Inferior parietal cortex (tissue), 1 donor: ENCODE data around the gene CRTC3.
"Not testable (repeated sequence)": the region's sequence is repeated elsewhere in the genome, so short reads cannot be mapped to it uniquely, and the experiment has no call there.

Experiments
- DNase-seq: peaks from one replicate; pipeline ENCODE4 v3.0.0-alpha.2; 2016; ENCODE audit errors: extremely low spot score

CRTC3 gene

GRCh38 chr15:90520365-90520764 lies 9.4 kb upstream of the CRTC3 start:
- DNase-seq = no peak

DNA sequence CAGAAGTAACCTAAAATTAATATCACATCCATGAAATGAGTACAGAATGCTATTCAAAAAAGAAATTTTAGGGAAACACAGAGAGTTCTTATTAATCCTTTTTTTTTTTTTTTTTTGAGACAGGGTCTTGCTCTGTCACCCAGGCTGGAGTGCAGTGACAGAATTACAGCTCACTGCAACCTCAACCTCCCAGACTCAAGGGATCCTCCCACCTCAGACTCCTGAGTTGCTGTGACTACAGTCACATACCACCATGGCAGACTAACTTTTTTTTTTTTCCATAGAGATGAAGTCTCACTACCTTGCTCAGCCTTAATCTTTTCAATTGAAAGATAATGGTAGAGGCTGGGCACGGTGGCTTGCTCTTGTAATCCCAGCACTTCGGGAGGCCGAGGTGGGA lies 6.3 kb upstream of the CRTC3 start:
- no peak for DNase-seq

DNA sequence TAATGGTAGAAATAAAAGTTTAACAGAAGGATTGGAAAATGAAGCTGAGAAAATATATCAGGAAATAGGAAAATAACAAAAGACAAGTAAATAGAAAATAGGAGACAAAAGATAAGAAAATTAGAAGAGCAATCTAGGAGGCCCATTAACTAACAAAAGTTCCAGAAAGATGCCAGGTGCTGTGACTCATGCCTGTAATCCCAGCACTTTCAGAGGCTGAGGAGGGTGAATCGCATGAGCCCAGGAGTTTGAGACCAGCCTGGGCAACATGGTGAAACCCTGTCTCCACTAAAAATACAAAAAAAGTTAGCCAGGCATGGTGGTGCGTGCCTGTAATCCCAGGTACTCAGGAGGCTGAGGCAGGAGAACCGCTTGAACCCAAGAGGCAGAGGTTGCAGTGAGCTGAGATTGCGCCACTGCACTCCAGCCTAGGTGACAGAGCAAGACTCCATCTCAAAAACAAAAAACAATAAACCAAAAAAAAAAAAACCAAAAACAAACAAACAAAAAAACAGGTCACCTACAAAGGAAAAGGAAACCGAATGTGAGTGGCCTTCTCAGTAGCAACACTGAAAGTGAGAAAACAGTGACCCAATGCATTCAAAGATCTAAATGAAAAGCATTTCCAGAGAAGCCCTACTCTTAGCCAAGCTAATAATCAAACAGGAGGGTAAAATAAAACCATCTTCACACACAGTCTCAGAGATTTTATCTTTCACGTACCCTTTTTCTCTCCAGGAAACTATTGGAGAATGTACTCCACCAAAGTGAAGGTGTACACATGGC lies 5.5 kb upstream of the CRTC3 start:
- not testable (repeated sequence) for DNase-seq

- DNase-seq = no peak
Observed at GRCh38 chr15:90529011-90529370, 732 bp upstream of the CRTC3 start.

DNA sequence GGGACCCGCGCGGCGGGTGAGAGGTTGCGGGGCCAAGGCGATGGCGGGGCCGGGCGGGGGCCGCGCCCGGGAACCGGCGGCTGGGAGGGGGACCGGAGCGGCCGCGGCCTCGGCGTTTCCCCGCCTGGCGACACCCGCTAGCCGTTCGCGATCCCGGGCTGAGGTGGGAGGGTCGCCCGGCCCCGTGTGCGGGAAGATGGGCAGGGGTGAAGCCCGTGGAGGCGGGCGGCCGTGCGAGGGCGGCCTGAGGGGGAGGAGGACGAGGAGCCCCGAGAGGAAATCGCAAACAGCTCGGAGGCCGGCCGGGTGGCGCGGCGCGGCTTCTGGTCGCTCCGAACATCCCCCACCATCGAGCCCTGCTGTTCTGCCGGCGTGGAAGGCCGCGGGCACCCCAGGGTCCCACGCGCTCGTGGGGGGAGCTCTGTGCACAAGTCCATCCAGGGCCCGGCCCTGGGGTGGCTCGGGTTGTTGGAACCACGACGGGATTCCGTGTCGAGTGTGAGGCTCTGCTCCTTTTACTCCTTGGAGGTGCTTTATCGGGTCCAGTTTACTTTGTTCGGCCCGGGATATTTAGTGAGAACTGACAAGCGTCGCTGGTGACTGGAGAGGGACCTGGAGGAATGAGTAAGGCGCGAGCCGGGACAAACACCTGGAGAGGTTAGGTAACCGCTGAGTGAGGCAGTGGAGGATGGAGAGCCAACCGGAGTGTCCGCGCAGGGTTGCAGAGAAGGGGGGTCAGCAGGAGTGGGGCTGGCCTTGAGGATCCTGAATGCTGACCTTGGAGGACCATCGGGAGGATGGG lies 728 bp downstream of the CRTC3 start:
- no peak for DNase-seq

GRCh38 chr15:90531147-90531546 lies 1.4 kb downstream of the CRTC3 start:
- no peak for DNase-seq

DNA sequence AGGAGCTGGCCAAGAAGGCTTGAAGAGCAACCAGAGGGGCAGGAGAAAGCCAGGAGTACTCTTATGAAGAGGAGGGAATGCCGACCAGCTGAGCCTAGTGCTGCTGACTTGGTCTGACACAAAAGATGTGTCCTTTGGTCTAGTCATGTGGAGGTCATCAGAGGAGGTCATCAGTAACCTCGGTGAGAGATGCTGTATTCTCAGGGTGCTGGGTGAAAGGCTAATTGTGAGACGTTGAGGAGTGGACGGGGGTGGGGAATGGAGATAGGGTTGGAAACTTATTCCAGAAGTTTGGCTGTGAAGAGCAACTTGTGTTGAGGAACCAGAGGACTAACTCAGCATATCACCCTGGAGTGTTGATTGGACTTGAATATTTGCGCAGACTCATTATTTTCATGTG lies 5.5 kb downstream of the CRTC3 start:
- DNase-seq = no peak

DNA sequence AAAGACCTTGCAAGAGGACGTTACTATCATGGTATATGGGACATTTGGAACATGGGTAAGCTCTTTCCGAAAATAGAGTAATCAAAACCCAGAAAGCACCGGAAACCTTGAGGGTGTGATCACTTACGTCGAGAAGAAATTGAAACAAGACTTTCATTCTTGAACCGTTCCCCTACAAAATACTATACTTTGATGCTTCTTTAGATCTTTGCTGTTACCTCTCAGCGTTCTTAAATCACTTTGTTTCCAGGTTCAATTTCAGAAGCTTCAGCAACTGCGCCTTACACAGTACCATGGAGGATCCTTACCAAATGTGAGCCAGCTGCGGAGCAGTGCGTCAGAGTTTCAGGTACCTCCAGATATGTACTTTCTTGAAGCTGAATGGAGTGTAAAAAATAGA lies 10.1 kb downstream of the CRTC3 start:
- no peak for DNase-seq

DNA sequence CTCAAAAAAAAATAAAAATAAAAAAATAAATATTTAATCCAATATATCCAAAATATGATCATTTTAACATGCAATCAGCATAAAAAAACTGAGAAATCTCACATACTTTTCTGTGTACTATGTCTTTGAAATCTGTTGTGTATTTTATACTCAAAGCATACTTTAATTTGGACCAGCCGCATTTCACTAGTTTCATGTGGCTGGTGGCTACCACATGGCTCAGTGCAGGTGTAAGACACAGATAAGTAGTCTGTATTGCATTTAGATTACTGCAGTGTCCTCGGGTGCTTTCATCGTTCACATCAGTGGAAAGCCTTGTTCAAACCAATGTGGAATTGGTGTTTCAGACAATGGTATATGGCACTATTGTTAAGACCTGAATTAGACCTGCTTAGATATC lies 11.0 kb downstream of the CRTC3 start:
- no peak for DNase-seq

DNA sequence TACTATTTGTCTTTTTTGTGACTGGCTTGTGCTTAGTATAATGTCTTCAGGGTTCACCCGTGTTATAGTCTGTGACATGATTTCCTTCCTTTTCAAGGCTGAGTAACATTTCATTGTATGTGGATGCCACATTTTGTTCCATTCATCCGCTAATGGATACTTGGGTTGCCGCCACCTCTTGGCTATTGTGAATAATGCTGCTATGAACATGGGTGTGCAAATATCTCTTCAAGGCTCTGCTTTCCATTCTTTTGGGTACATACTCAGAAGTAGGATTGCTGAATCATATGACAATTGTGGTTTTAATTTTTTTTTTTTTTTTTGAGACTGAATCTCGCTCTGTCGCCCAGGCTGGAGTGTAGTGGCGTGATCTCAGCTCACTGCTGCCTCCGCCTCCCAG lies 15.4 kb downstream of the CRTC3 start:
- no peak for DNase-seq

GRCh38 chr15:90547540-90547939 lies 17.8 kb downstream of the CRTC3 start:
- DNase-seq = no peak

- DNase-seq = no peak
Observed at GRCh38 chr15:90550919-90551318, 21.2 kb downstream of the CRTC3 start.

GRCh38 chr15:90552162-90552928 lies 22.6 kb downstream of the CRTC3 start:
- DNase-seq = no peak

DNA sequence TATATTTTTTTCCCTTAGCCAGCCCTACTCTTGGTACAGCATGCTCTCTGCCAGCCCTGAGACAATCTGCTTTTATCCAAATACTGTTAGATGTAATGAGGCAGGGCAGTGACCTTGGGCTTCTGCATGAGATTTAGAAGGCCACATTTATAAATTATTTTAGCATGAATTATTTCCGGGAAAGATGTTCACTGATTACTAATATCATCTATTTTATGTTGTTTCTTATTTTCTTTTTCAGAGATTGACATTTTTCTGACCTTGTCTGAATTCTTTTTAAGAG lies 23.1 kb downstream of the CRTC3 start:
- no peak for DNase-seq

DNA sequence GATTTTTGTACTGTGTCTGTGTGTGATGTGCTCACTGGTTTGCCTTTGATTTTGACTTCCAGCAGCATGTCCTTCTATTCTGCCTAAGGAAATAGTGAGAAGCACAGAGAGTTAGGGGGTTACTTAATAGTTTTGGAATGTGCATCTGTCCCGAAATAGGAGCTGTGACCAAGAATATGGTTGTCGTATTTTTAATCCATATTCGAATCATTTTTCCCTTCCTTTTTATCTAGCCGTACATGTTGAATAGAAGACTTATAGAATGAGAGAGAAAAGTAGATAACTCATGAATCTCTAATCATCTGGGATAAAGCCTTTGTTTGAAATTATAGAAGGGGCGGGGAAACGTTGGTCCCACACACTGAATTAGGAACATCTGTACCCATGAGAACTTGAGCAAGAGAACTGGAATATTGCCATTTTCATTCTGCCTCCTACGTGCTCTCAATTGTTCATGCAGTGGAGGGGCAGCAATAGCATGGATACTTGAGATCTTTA lies 23.6 kb downstream of the CRTC3 start:
- peak; percentile 70 for DNase-seq

- DNase-seq = peak; percentile 74
Observed at GRCh38 chr15:90557186-90558084, 27.7 kb downstream of the CRTC3 start.

DNA sequence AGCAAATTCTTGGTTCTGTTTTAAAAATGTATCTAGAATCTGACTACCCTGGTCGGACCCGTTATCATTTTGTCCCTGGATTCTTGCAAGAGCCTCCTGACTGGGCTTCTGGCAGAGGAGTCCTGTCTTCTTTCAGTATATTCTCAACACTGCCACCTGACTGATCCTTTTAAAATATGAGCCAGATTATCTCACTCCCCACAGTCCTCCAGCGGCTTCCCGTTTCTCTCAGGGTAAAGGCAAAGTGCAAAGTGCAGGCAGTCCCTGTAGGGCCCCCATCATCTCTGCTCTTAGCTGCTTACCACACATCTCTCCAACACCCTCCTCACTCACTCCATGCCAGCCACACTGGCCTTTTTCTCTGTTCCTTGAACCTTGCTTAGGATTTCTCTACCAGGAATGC lies 28.4 kb downstream of the CRTC3 start:
- DNase-seq = no peak

- no peak for DNase-seq
Observed at GRCh38 chr15:90559119-90559518, 29.4 kb downstream of the CRTC3 start.

- no peak for DNase-seq
Observed at GRCh38 chr15:90560229-90560776, 30.6 kb downstream of the CRTC3 start.

DNA sequence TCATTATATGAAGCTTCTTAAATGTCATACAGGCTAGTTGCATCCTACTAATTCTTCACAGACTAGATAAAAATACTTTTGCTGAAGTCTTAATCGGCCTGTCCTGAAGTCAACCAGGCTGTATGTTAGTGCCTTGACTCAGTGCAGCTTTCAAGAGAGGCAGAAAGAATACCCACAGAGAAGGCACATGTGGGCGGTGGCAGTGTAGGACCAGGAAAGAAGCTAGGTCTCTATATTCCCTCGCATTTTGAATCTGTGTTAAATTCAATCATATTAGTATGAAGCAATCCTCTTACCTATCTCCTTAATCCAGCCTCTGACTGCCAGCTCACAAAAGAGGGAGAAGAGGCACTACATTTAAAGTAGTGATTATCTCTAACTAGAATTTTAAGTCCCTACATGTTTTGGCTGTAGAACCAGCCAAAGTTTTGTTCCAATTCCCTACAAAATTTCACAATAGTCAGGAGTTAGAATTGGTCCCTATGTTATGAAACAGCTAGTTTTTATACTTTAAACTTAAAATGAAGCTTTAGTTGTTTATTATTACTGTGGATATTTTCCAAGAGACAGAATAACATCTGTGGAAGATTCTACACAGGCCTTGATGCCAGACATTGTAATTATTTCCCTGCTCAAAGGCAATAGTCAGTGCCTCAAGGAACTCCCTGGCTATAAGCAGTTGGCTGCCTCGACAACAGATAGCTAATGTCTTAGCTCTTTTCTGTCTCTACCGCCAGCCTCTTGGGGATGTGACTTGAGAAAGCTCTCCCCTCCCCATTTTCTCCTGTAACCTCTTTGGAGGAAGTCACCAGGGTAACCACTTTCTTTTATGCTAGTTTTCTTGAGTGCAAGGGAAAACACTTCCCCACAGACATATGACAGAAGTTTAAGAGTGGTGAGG lies 31.9 kb downstream of the CRTC3 start:
- no peak for DNase-seq
